GM12878 (cell line): Measurements from ENCODE around the gene ZNF407. TPM values are rescaled to one million over a fixed set of nuclear protein-coding genes. Genes with fewer than 3 reads are reported as not detected.

Experiments used
- ATAC-seq: fragments of 200-7000 bp; cut with Tn5 transposase; 3 replicates; pipeline ENCODE4 v1.9.1; 2020; ENCODE audit warnings: mild to moderate bottlenecking, moderate library complexity
- BruUV-seq: library from RNA; stranded (reverse); fragments of 400-500 nt; replicated peaks from 2 replicates; lab custom pipeline; 2021; lab: Mats Ljungman, UMichigan
- CTCF ChIA-PET: fragments of 300-600 bp; sonication (Branson Sonifier 250); formaldehyde crosslinking; extraction: SDS; loops from one replicate; lab custom pipeline; 2021; ENCODE audit warnings: inconsistent platforms; lab: Yijun Ruan, JAX
- POLR2A ChIA-PET: fragments of 350-600 bp; formaldehyde crosslinking; extraction: SDS; loops from one replicate; lab custom pipeline; 2021; ENCODE audit warnings: inconsistent platforms; lab: Charles Lee
- RAD21 ChIA-PET: fragments of 300-600 bp; sonication (Branson Sonifier 250); formaldehyde crosslinking; loops from one replicate; lab custom pipeline; 2023; ENCODE audit warnings: antibody characterized with exemption; ENCODE audit not compliant: unreplicated experiment; lab: Charles Lee
- SMC1A ChIA-PET: fragments of 300-600 bp; sonication (Branson Sonifier 250); formaldehyde crosslinking; loops from one replicate; lab custom pipeline; 2023; ENCODE audit not compliant: unreplicated experiment, uncharacterized antibody; lab: Charles Lee
- DNase-seq: peaks from one replicate; pipeline ENCODE4 v3.0.0-alpha.2; 2011; ENCODE audit warnings: low read depth, low spot score
- FAIRE-seq: peaks from 3 replicates; lab custom pipeline; 2011; peaks lifted over from hg19 to GRCh38; lab: Jason Lieb, UNC
- H2AFZ ChIP-seq: 2 replicates; pipeline ENCODE4 v1.6.0; 2011; ENCODE audit warnings: low read depth, low read length, control low read depth; ENCODE audit not compliant: control insufficient read depth
- H3K27ac ChIP-seq: 2 replicates; pipeline ENCODE4 v1.5.1; 2011; ENCODE audit warnings: control low read depth; ENCODE audit not compliant: control insufficient read depth, insufficient read depth
- H3K27me3 ChIP-seq, 2 experiments: replicated peaks in 1 of 2; 2 replicates each; pipeline versions ENCODE4 v1.6.0 to v1.6.1; 2011; ENCODE audit warnings: low read length in 1 of 2; ENCODE audit not compliant: control insufficient read depth in 2 of 2, insufficient read depth in 2 of 2
- H3K36me3 ChIP-seq, 2 experiments: 2 replicates each; pipeline ENCODE4 v1.5.1; 2011; ENCODE audit warnings: low read length in 1 of 2; ENCODE audit not compliant: control insufficient read depth in 2 of 2, insufficient read depth in 2 of 2
- H3K4me1 ChIP-seq: 2 replicates; pipeline ENCODE4 v1.6.1; 2011; ENCODE audit warnings: mild to moderate bottlenecking, low read length, moderate library complexity, mixed read lengths; ENCODE audit not compliant: control insufficient read depth, insufficient read depth
- H3K4me2 ChIP-seq: 2 replicates; pipeline ENCODE4 v1.6.0; 2011; ENCODE audit warnings: control low read depth; ENCODE audit not compliant: control insufficient read depth, insufficient read depth
- H3K4me3 ChIP-seq: fragments of 200-600 bp; sonication (generic); 2 replicates; pipeline ENCODE4 v1.5.1; 2016
- H3K79me2 ChIP-seq: 2 replicates; pipeline ENCODE4 v1.6.0; 2011; ENCODE audit warnings: low read length; ENCODE audit not compliant: control insufficient read depth, insufficient read depth
- H3K9ac ChIP-seq: 2 replicates; pipeline ENCODE4 v1.8.0; 2011; ENCODE audit warnings: low read length, control low read depth, mixed read lengths; ENCODE audit not compliant: control insufficient read depth, insufficient read depth
- H3K9me3 ChIP-seq: replicated peaks from 3 replicates; pipeline ENCODE4 v1.5.1; 2011; ENCODE audit warnings: mild to moderate bottlenecking, low read length; ENCODE audit not compliant: control insufficient read depth, insufficient read depth
- H4K20me1 ChIP-seq: 2 replicates; pipeline ENCODE4 v1.6.0; 2011; ENCODE audit not compliant: control insufficient read depth, insufficient read depth
- CBX5 ChIP-seq: sonication (generic); IDR thresholded peaks from 2 replicates; pipeline ENCODE4 v1.6.1; 2016; ENCODE audit warnings: low read depth, moderate library complexity, mild to moderate bottlenecking, inconsistent platforms
- CREB1 ChIP-seq: IDR thresholded peaks from 2 replicates; pipeline ENCODE4 v1.6.1; 2012; ENCODE audit warnings: low read depth, mild to moderate bottlenecking, inconsistent platforms
- EP300 ChIP-seq, 2 experiments: fragments of 150-350 bp in 1 of 2; IDR thresholded peaks; 2 replicates each; pipeline ENCODE4 v1.6.1; 2011 to 2012; ENCODE audit warnings: low read depth in 2 of 2, low read length in 2 of 2, borderline replicate concordance in 1 of 2, improper control_type of control experiment in 1 of 2, inconsistent platforms in 1 of 2; ENCODE audit not compliant: control insufficient read depth in 1 of 2
- HDAC2 ChIP-seq: fragments of 200-600 bp; sonication (generic); IDR thresholded peaks from 2 replicates; pipeline ENCODE4 v1.6.1; 2017
- JUNB ChIP-seq: IDR thresholded peaks from 2 replicates; pipeline ENCODE4 v1.6.1; 2016; ENCODE audit warnings: antibody characterized with exemption, mild to moderate bottlenecking
- JUND ChIP-seq: IDR thresholded peaks from 2 replicates; pipeline ENCODE4 v1.6.1; 2012; ENCODE audit warnings: low read depth, mild to moderate bottlenecking, low read length, improper control_type of control experiment, moderate library complexity
- NBN ChIP-seq: fragments of 450-650 bp; IDR thresholded peaks from 2 replicates; pipeline ENCODE4 v1.6.1; 2016
- NFYA ChIP-seq: IDR thresholded peaks from 2 replicates; pipeline ENCODE4 v1.6.1; 2011; ENCODE audit warnings: low read depth, mild to moderate bottlenecking, low read length, improper control_type of control experiment, borderline replicate concordance
- PAX5 ChIP-seq: IDR thresholded peaks from 2 replicates; pipeline ENCODE4 v1.6.1; 2011; ENCODE audit warnings: low read depth, low read length, borderline replicate concordance
- PKNOX1 ChIP-seq: fragments of 450-650 bp; IDR thresholded peaks from 2 replicates; pipeline ENCODE4 v1.6.1; 2016; ENCODE audit warnings: mild to moderate bottlenecking
- RFX5 ChIP-seq: IDR thresholded peaks from 2 replicates; pipeline ENCODE4 v1.6.1; 2011; ENCODE audit warnings: low read depth, low read length, improper control_type of control experiment
- SIN3A ChIP-seq: IDR thresholded peaks from 2 replicates; pipeline ENCODE4 v1.6.1; 2012; ENCODE audit warnings: low read depth, low read length, improper control_type of control experiment
- SMC3 ChIP-seq: IDR thresholded peaks from 2 replicates; pipeline ENCODE4 v1.6.1; 2011; ENCODE audit warnings: low read length, improper control_type of control experiment, borderline replicate concordance
- SPI1 ChIP-seq: IDR thresholded peaks from 2 replicates; pipeline ENCODE4 v1.6.1; 2011; ENCODE audit warnings: low read depth, mild to moderate bottlenecking, low read length, moderate library complexity, borderline replicate concordance; ENCODE audit not compliant: insufficient read depth
- TAF1 ChIP-seq: IDR thresholded peaks from 2 replicates; pipeline ENCODE4 v1.6.1; 2011; ENCODE audit warnings: mild to moderate bottlenecking, low read depth, low read length, borderline replicate concordance
- WRNIP1 ChIP-seq: IDR thresholded peaks from 2 replicates; pipeline ENCODE4 v1.6.1; 2011; ENCODE audit warnings: low read depth, low read length, improper control_type of control experiment, borderline replicate concordance
- ZNF274 ChIP-seq: IDR thresholded peaks from one replicate; pipeline ENCODE4 v1.8.0; 2011; ENCODE audit not compliant: insufficient read length, insufficient read depth
- ZNF384 ChIP-seq: IDR thresholded peaks from 2 replicates; pipeline ENCODE4 v1.6.1; 2012; ENCODE audit warnings: low read depth, mild to moderate bottlenecking, low read length, improper control_type of control experiment, borderline replicate concordance
- WGBS: methylation state at CpG from one replicate; pipeline ENCODE4 v1.1.6; 2016; ENCODE audit warnings: low lambda C conversion rate; ENCODE audit not compliant: insufficient replicate concordance, insufficient coverage; ENCODE audit errors: missing lambda C conversion rate; 5-methylcytosine and 5-hydroxymethylcytosine counted together
- in situ Hi-C: fragments of 300-500 bp; cut with MboI; formaldehyde crosslinking; loops from 9 replicates; pipeline ENCODE4 v1.14.3; 2018; ENCODE audit warnings: mixed read lengths
- intact Hi-C: fragments of 100-400 bp; cut with micrococcal nuclease; formaldehyde crosslinking; loops from one replicate; pipeline ENCODE4 v1.14.2; 2022; ENCODE audit not compliant: unreplicated experiment
- polyA plus RNA-seq, 11 experiments: library from polyadenylated mRNA; depleted of rRNA in 4 of 11; unstranded in 6 of 11; stranded (reverse) in 5 of 11; fragments of >200 nt; fragmentation: Nextera tagmentation in 4 of 11; fragmentation: Illumina TruSeq in 1 of 11; extraction: Ambion mirVana in 4 of 11; extraction: Trizol in 1 of 11; gene quantifications; 1 replicate in 1 of 11; 2 replicates in 10 of 11; pipeline versions ENCODE4 v1.2.1 to v1.2.3, GENCODE V29; 2011 to 2016; ENCODE audit warnings: inconsistent platforms in 2 of 11, missing spikeins in 2 of 11, low read depth in 1 of 11
- total RNA-seq, 4 experiments: library from RNA; depleted of rRNA in 3 of 4; stranded (reverse); fragments of >200 nt in 3 of 4; fragmentation: Illumina TruSeq in 1 of 4; extraction: Trizol in 1 of 4; gene quantifications; 2 replicates each; pipeline versions ENCODE4 v1.2.1 to v1.2.3, GENCODE V29; 2013 to 2021
- TF ChIP-seq, protein P1 (sequence below): fragments of 150-350 bp; IDR thresholded peaks from 2 replicates; pipeline ENCODE4 v1.6.1; 2014; ENCODE audit warnings: mild to moderate bottlenecking, low read depth, low read length

ZNF407 gene
- total and polyA plus RNA-seq, 10 of the 15 experiments (the other 5 are each of a cell fraction or from before 2014, with no cell fraction given): 0.69 to 11.6 (median 5.3) TPM

DNA sequence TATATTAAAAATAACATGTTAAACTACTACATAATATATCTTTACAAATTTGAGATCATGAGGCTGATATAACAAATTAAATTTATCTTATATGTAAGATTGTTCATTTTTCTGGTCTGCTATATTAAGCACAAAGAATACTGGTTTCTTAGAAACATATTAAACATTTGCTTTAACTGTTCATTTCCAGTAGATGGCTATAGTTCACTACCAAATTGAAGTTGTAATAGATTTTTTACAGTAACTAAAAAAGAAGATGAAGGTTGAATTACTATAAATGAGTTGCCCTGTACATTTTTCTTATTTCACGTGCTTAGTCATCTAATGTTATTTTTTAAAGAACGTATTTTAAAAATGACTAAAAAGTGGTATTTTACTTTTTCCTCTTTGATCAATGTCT lies 57.0 kb downstream of the ZNF407 start (continued):
- no peak for TF ChIP-seq PAX5
- no peak for TF ChIP-seq RFX5
- TF ChIP-seq CBX5: no peak
- TF ChIP-seq PKNOX1: no peak
- no peak for TF ChIP-seq NFYA
- no peak for TF ChIP-seq CREB1
- no peak for TF ChIP-seq NBN
- TF ChIP-seq SMC3: peak; percentile 32; the same call in 1 of the 2 replicates
- no peak for TF ChIP-seq HDAC2
- TF ChIP-seq TAF1: no peak

DNA sequence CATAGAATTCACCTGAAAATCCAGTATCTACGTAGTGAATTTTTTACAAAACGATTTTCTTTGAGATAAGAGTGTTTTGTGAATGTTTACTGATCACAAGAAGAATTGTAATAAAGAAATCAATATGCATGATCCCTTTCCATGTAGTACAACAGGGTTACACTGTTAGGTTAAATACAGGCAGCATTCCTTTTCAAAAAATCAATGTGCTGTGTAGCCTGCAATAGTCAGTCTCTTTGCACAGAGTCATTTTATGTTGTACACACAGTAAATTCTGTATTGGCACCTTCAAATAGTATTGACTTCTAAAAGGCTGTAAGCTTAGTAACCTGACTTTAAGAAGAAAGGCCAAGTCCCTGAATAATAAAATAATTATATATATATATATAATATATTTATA lies 63.3 kb downstream of the ZNF407 start:
- Histone ChIP-seq H3K27me3 (no peaks in the 10 kb centered on the region), H3K79me2 (no peaks in the 10 kb centered on the region), H3K4me2 (no peak overlapping the region), H3K9me3 (no peaks in the 10 kb centered on the region), H3K4me3 (no peak overlapping the region), H3K9ac (no peak overlapping the region), H3K36me3 (no peaks in the 10 kb centered on the region; a peak in 1 of 4 replicates), H3K4me1 (no peaks in the 10 kb centered on the region), H2AFZ (no peak overlapping the region), H4K20me1 (no peaks in the 10 kb centered on the region), H3K27ac (no peak overlapping the region)
- WGBS: 68% methylated on average over 2 of the region's 2 CpGs
- DNase-seq (no peak), ATAC-seq (no peak), FAIRE-seq (no peak)
- SMC1A ChIA-PET: interaction anchor here (1.9 kb wide), 1 partner anchor 8 kb away, joined by 5 read pairs; no protein-coding TSS in a partner anchor
- POLR2A ChIA-PET: no interaction called here
- CTCF ChIA-PET: interaction anchor here (0.7 to 2.7 kb wide), 5 partner anchors 8 to 819 kb away, joined by 3 to 10 read pairs (median 3); no protein-coding TSS in a partner anchor
- RAD21 ChIA-PET: interaction anchor here (1.5 to 1.9 kb wide), 2 partner anchors 8 to 302 kb away, joined by 5 to 7 read pairs; no protein-coding TSS in a partner anchor
- in situ Hi-C loops (loop anchor here (10.0 to 25.0 kb wide), 2 partner anchors 301 to 814 kb away; no protein-coding TSS in a partner anchor), intact Hi-C loops (no loop called here)
- no TSS peak for BruUV-seq
- TF ChIP-seq, protein P1, sequence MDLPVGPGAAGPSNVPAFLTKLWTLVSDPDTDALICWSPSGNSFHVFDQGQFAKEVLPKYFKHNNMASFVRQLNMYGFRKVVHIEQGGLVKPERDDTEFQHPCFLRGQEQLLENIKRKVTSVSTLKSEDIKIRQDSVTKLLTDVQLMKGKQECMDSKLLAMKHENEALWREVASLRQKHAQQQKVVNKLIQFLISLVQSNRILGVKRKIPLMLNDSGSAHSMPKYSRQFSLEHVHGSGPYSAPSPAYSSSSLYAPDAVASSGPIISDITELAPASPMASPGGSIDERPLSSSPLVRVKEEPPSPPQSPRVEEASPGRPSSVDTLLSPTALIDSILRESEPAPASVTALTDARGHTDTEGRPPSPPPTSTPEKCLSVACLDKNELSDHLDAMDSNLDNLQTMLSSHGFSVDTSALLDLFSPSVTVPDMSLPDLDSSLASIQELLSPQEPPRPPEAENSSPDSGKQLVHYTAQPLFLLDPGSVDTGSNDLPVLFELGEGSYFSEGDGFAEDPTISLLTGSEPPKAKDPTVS: no peak
- TF ChIP-seq ZNF274 (no peak), SIN3A (no peak), HDAC2 (no peak), PKNOX1 (no peak), EP300 (IDR thresholded peaks at IDR 0.05; ENCODE audit: borderline replicate concordance in 1 of 2, control insufficient read depth in 1 of 2, low read depth in 2 of 2, low read length in 2 of 2) (no peak), WRNIP1 (no peak), JUND (no peak), SPI1 (no peak), ZNF384 (no peak), JUNB (no peak)
